NCI-H524 (cell line): Measurements from ENCODE around the gene RPL10.
A peak's percentile ranks its signal among the peaks of the same experiment; 100 is the strongest.
"Not testable (repeated sequence)": the region's sequence is repeated elsewhere in the genome, so short reads cannot be mapped to it uniquely, and the experiment has no call there.

Experiments used
- DNase-seq, 2 experiments: peaks; one replicate each; lab custom pipeline; 2025; lab: John Stamatoyannopoulos, UW

The RPL10 gene

GRCh38 chrX:154378059-154378798, 19.9 kb upstream of the RPL10 start:
- DNase-seq: peak in 1 of 2 experiments; percentile 52

GRCh38 chrX:154378799-154379568, 19.2 kb upstream of the RPL10 start, which contains the start of gene EMD:
TSS of gene EMD (plus strand) at chrX:154379295. CDS start at chrX:154379485, 190 bp downstream.
- DNase-seq: peak; percentile 100

- no peak for DNase-seq
Observed at GRCh38 chrX:154379569-154379951, 18.6 kb upstream of the RPL10 start.

- no peak for DNase-seq
Observed at GRCh38 chrX:154380153-154380552, 18.0 kb upstream of the RPL10 start.

GRCh38 chrX:154380787-154381186, 17.4 kb upstream of the RPL10 start:
- no peak for DNase-seq

GRCh38 chrX:154381271-154381670, 16.9 kb upstream of the RPL10 start:
- no peak for DNase-seq

GRCh38 chrX:154382483-154383069, 15.6 kb upstream of the RPL10 start:
- DNase-seq: no peak

- DNase-seq: no peak
Observed at GRCh38 chrX:154383359-154384283, 14.6 kb upstream of the RPL10 start.

- DNase-seq: no peak
Observed at GRCh38 chrX:154384284-154384892, 13.8 kb upstream of the RPL10 start.

GRCh38 chrX:154388094-154388493, 10.1 kb upstream of the RPL10 start:
- DNase-seq: not testable (repeated sequence)

- DNase-seq: not testable (repeated sequence)
Observed at GRCh38 chrX:154388649-154389048, 9.5 kb upstream of the RPL10 start.

GRCh38 chrX:154389812-154390747, 8.1 kb upstream of the RPL10 start:
- DNase-seq: not testable (repeated sequence)

GRCh38 chrX:154396363-154396762, 1.8 kb upstream of the RPL10 start:
- not testable (repeated sequence) for DNase-seq

- peak in 1 of 2 experiments; percentile 53 for DNase-seq
Observed at GRCh38 chrX:154396973-154397887, 947 bp upstream of the RPL10 start.

- peak; percentile 61 to 87 for DNase-seq
Observed at GRCh38 chrX:154398668-154399526, 720 bp downstream of the RPL10 start.

GRCh38 chrX:154399527-154400368, 1.6 kb downstream of the RPL10 start:
- DNase-seq: peak in 1 of 2 experiments; percentile 14

- not testable (repeated sequence) for DNase-seq
Observed at GRCh38 chrX:154400369-154400817, 2.2 kb downstream of the RPL10 start.
